ENCODE data around the gene RAB4A. TPM values are rescaled to one million over a fixed set of nuclear protein-coding genes. Genes with fewer than 3 reads are reported as not detected.
A peak's percentile ranks its signal among the peaks of the same experiment; 100 is the strongest.

Gene RAB4A
- total and polyA plus RNA-seq, 3 donors from 2014 or later: 27.2 to 55.1 (median 30.2) TPM

DNA sequence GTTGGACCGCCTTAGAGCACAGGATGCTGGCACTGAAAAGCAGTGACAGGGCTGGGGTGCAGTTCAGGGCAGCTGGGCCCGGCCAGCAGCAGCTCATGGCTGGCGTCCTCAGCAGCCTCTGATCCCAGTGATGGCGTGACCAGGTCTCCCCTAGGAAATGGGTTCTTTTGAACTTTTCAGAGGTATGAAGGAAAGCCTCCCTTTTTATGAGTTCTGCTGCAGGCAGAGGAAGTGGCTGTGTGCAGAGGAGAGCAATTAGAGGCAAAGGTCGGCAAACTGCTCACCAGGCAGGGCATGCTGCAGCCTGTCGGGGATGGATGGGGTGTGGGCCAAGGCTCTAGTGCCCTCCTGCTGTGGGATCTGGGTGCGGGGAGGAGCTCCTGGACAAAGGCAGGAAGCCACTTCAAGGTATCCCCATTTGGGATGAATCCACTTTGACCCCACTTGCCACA, 45.6 kb upstream of the RAB4A start:
- Histone ChIP-seq H3K9me3 (no peaks in the 10 kb centered on the region), H3K27me3 (no peaks in the 10 kb centered on the region), H3K36me3 (ENCODE audit: low read depth, missing control alignments) (no peaks in the 10 kb centered on the region), H3K4me3 (no peak overlapping the region), H3K27ac (no peak overlapping the region), H3K4me1 (peaks cover 24% of the 10 kb centered on the region)
- no peak for DNase-seq
- intact Hi-C loops (cut with DNase I; ENCODE audit: low total_unique reads): loop anchor here (10.0 kb wide), 1 partner anchor 491 kb away; the partner anchor contains the start of gene RHOU
- WGBS, 2 donors: 86 to 90% methylated on average over 7 of the region's 7 CpGs
- TF ChIP-seq, protein P1, sequence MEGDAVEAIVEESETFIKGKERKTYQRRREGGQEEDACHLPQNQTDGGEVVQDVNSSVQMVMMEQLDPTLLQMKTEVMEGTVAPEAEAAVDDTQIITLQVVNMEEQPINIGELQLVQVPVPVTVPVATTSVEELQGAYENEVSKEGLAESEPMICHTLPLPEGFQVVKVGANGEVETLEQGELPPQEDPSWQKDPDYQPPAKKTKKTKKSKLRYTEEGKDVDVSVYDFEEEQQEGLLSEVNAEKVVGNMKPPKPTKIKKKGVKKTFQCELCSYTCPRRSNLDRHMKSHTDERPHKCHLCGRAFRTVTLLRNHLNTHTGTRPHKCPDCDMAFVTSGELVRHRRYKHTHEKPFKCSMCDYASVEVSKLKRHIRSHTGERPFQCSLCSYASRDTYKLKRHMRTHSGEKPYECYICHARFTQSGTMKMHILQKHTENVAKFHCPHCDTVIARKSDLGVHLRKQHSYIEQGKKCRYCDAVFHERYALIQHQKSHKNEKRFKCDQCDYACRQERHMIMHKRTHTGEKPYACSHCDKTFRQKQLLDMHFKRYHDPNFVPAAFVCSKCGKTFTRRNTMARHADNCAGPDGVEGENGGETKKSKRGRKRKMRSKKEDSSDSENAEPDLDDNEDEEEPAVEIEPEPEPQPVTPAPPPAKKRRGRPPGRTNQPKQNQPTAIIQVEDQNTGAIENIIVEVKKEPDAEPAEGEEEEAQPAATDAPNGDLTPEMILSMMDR (IDR thresholded peaks at IDR 0.05): no peak
- TF ChIP-seq POLR2A (IDR thresholded peaks at IDR 0.05): no peak

DNA sequence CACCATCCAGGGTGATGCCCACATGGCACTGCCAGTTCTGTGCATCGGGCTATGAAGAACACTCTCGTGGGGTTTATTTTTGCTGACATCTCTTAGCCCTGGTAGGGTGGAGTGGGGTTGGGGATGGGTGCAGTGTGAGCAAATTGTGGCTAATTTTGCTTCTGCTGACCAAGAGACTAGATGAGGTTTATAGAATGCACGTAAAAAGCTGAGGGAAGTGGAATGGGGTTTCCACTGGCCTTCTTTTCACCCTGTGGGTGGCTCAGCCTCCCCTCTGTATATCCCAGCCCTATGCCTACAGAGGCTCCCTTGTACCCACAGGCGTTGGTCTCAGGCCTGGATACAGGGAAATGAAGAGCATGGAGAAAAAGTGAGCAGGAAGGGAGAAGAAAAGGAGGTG, 44.1 kb upstream of the RAB4A start:
- H3K27me3 ChIP-seq: no peaks in the 10 kb centered on the region
- no peaks in the 10 kb centered on the region for H3K36me3 ChIP-seq (ENCODE audit: low read depth, missing control alignments)
- no peak overlapping the region for H3K4me3 ChIP-seq
- peaks cover 20% of the 10 kb centered on the region for H3K4me1 ChIP-seq
- WGBS, 2 donors: 72 to 85% methylated on average over 3 to 4 of the region's 4 CpGs
- no peak overlapping the region for H3K27ac ChIP-seq
- TF ChIP-seq POLR2A (IDR thresholded peaks at IDR 0.05): no peak
- TF ChIP-seq, protein P1 (IDR thresholded peaks at IDR 0.05): no peak
- no peak for DNase-seq
- no peaks in the 10 kb centered on the region for H3K9me3 ChIP-seq
- intact Hi-C loops (cut with DNase I; ENCODE audit: low total_unique reads): loop anchor here (10.0 kb wide), 1 partner anchor 492 kb away; the partner anchor contains the start of gene RHOU

DNA sequence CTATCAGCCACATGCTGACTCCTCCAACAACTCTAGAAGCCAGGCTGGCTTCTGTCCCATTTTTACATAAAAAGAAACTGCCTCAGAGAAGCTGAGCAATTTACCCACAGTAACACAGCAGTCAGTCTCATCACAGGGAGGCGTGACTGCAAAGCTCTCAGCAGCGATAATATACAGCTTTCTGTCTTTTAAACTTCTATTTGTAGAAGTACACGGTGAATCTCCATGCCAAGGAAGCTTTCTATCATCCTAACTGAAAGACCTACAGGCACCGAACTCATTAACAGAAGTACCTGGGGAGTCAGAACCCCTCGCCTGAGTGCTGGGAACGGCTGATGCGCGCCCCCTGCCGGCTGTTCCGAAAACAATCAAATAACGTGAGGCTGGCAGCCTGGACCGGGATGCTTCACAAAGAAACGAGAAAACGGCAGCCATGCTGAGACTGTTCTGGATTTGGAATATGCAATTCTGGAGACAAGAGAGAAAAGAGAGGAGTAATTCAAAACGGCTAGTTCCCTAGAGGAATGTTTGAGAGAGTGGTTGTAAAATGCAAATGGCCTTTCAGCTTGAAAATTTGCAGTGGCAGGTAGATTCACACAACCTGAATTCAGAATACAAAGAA, 43.5 kb upstream of the RAB4A start:
- H3K36me3 ChIP-seq (ENCODE audit: low read depth, missing control alignments): no peaks in the 10 kb centered on the region
- DNase-seq: peak; percentile 90
- peaks cover 19% of the 10 kb centered on the region for H3K4me1 ChIP-seq
- H3K27ac ChIP-seq: no peak overlapping the region
- 10 to 11% methylated on average over 15 of the region's 15 CpGs for WGBS, 2 donors
- no peak overlapping the region for H3K4me3 ChIP-seq
- H3K27me3 ChIP-seq: no peaks in the 10 kb centered on the region
- no peaks in the 10 kb centered on the region for H3K9me3 ChIP-seq
- intact Hi-C loops (cut with DNase I; ENCODE audit: low total_unique reads): loop anchor here (10.0 kb wide), 1 partner anchor 493 kb away; the partner anchor contains the start of gene RHOU
- no peak for TF ChIP-seq POLR2A (IDR thresholded peaks at IDR 0.05)
- TF ChIP-seq, protein P1 (IDR thresholded peaks at IDR 0.05): peak; percentile 79 to 92 (median 82)

DNA sequence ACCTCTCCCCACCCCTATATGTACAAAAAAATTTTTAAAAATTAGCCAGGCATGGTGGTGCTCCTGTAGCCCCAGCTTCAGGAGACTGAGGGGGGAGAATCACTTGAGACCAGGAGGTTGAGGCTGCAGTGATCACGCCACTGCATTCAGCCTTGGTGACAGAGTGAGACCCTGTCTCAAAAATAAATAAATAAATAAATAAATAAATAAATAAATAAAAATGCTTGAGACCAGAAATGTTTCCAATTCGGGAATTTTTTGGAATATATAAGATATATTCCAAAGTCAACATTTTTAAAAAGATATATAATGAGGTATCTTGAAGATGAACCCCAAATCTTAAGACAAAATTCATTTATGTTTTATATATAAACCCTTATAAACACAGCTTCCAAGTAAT, 42.4 kb upstream of the RAB4A start:
- intact Hi-C loops (cut with DNase I; ENCODE audit: low total_unique reads): loop anchor here (10.0 kb wide), 1 partner anchor 494 kb away; the partner anchor contains the start of gene RHOU
- TF ChIP-seq POLR2A (IDR thresholded peaks at IDR 0.05): no peak
- TF ChIP-seq, protein P1 (IDR thresholded peaks at IDR 0.05): no peak
- H3K4me3 ChIP-seq: no peak overlapping the region
- 81 to 89% methylated on average over 2 of the region's 2 CpGs for WGBS, 2 donors
- H3K27ac ChIP-seq: no peak overlapping the region
- no peak for DNase-seq
- no peaks in the 10 kb centered on the region for H3K9me3 ChIP-seq
- peaks cover 19% of the 10 kb centered on the region for H3K4me1 ChIP-seq
- H3K36me3 ChIP-seq (ENCODE audit: low read depth, missing control alignments): no peaks in the 10 kb centered on the region
- no peaks in the 10 kb centered on the region for H3K27me3 ChIP-seq
